IMR-90 (cell line): ENCODE results near the gene PRR18. TPM values are rescaled to one million over a fixed set of nuclear protein-coding genes. Genes with fewer than 3 reads are reported as not detected.

Experiments
- ATAC-seq: fragments of 200-7000 bp; cut with Tn5 transposase; 2 replicates; pipeline ENCODE4 v1.9.1; 2020; ENCODE audit warnings: low read depth, mild to moderate bottlenecking, moderate library complexity
- BruUV-seq: library from RNA; stranded (reverse); fragments of 400-500 nt; replicated peaks from 2 replicates; lab custom pipeline; 2021; lab: Mats Ljungman, UMichigan
- CTCF ChIA-PET: fragments of 300-600 bp; formaldehyde crosslinking; extraction: SDS; loops from one replicate; lab custom pipeline; 2021; ENCODE audit warnings: antibody characterized with exemption; lab: Yijun Ruan, JAX
- POLR2A ChIA-PET: fragments of 300-600 bp; sonication (Branson Sonifier 250); formaldehyde crosslinking; loops from one replicate; lab custom pipeline; 2022; ENCODE audit warnings: antibody characterized with exemption; ENCODE audit not compliant: unreplicated experiment; lab: Charles Lee
- DNase-seq: peaks from one replicate; pipeline ENCODE4 v3.0.0; 2013
- H2AFZ ChIP-seq: replicated peaks from 2 replicates; pipeline ENCODE3; 2013; ENCODE audit warnings: low read length, mild to moderate bottlenecking; ENCODE audit not compliant: poor library complexity
- H2AK5ac ChIP-seq: 2 replicates; pipeline ENCODE4 v1.6.1; 2013; ENCODE audit warnings: low read depth, low read length, inconsistent platforms
- H2AK9ac ChIP-seq: replicated peaks from 2 replicates; pipeline ENCODE3; 2013; ENCODE audit warnings: mild to moderate bottlenecking, low read depth, low read length, moderate library complexity; ENCODE audit not compliant: poor library complexity
- H2BK120ac ChIP-seq: 2 replicates; pipeline ENCODE4 v1.6.1; 2013; ENCODE audit warnings: low read depth, low read length, inconsistent platforms
- H2BK15ac ChIP-seq: 3 replicates; pipeline ENCODE4 v1.6.1; 2013; ENCODE audit warnings: low read depth, low read length, inconsistent platforms
- H2BK20ac ChIP-seq: 2 replicates; pipeline ENCODE4 v1.6.1; 2013; ENCODE audit warnings: low read depth, mild to moderate bottlenecking, inconsistent platforms, low read length, moderate library complexity
- H2BK5ac ChIP-seq: 2 replicates; pipeline ENCODE4 v1.6.1; 2013; ENCODE audit warnings: mild to moderate bottlenecking, low read depth, low read length, inconsistent platforms; ENCODE audit not compliant: poor library complexity, severe bottlenecking
- H3K14ac ChIP-seq: replicated peaks from 2 replicates; pipeline ENCODE4 v1.6.1; 2013; ENCODE audit warnings: low read depth, low read length, inconsistent platforms
- H3K18ac ChIP-seq: 2 replicates; pipeline ENCODE4 v1.6.1; 2013; ENCODE audit warnings: low read depth, low read length, control low read depth
- H3K23ac ChIP-seq: 2 replicates; pipeline ENCODE4 v1.6.1; 2013; ENCODE audit warnings: low read depth, low read length, inconsistent platforms
- H3K27ac ChIP-seq: 2 replicates; pipeline ENCODE4 v1.5.1; 2013; ENCODE audit warnings: mild to moderate bottlenecking, control low read depth, low read length; ENCODE audit not compliant: insufficient read depth
- H3K27me3 ChIP-seq: 2 replicates; pipeline ENCODE4 v1.6.1; 2013; ENCODE audit warnings: low read length; ENCODE audit not compliant: control insufficient read depth, insufficient read depth
- H3K36me3 ChIP-seq: 2 replicates; pipeline ENCODE4 v1.6.1; 2013; ENCODE audit warnings: low read length, mixed read lengths; ENCODE audit not compliant: control insufficient read depth, insufficient read depth
- H3K4ac ChIP-seq: 2 replicates; pipeline ENCODE4 v1.6.1; 2013; ENCODE audit warnings: low read depth, low read length, inconsistent platforms
- H3K4me1 ChIP-seq: 2 replicates; pipeline ENCODE4 v1.6.1; 2013; ENCODE audit warnings: low read length, mixed read lengths; ENCODE audit not compliant: control insufficient read depth, insufficient read depth
- H3K4me2 ChIP-seq: 2 replicates; pipeline ENCODE4 v1.6.1; 2013; ENCODE audit warnings: low read depth, mild to moderate bottlenecking, control low read depth, low read length, moderate library complexity
- H3K4me3 ChIP-seq: 2 replicates; pipeline ENCODE4 v1.5.1; 2013; ENCODE audit warnings: low read depth, mild to moderate bottlenecking, control low read depth, low read length, moderate library complexity; ENCODE audit not compliant: insufficient read depth
- H3K56ac ChIP-seq: 2 replicates; pipeline ENCODE4 v1.6.1; 2013; ENCODE audit warnings: low read length, inconsistent platforms; ENCODE audit not compliant: insufficient read depth; ENCODE audit errors: extremely low read depth
- H3K79me1 ChIP-seq, 2 experiments: 2 replicates each; pipeline ENCODE4 v1.6.1; 2013; ENCODE audit warnings: low read length in 2 of 2, inconsistent platforms in 1 of 2, low read depth in 1 of 2
- H3K9ac ChIP-seq: 2 replicates; pipeline ENCODE4 v1.6.1; 2013; ENCODE audit warnings: low read depth, low read length, control low read depth
- H3K9me1 ChIP-seq: 2 replicates; pipeline ENCODE4 v1.6.1; 2013; ENCODE audit warnings: low read length, inconsistent platforms; ENCODE audit not compliant: insufficient read depth
- H3K9me3 ChIP-seq: 2 replicates; pipeline ENCODE4 v1.6.1; 2013; ENCODE audit warnings: low read length; ENCODE audit not compliant: control insufficient read depth, insufficient read depth
- H4K20me1 ChIP-seq: 2 replicates; pipeline ENCODE4 v1.6.1; 2013; ENCODE audit warnings: low read length, inconsistent platforms; ENCODE audit not compliant: insufficient read depth
- H4K5ac ChIP-seq: 2 replicates; pipeline ENCODE4 v1.6.1; 2013; ENCODE audit warnings: mild to moderate bottlenecking, low read depth, low read length, control low read depth
- H4K8ac ChIP-seq, 2 experiments: 2 replicates each; pipeline ENCODE4 v1.6.1; 2013; ENCODE audit warnings: low read depth in 2 of 2, low read length in 2 of 2, control low read depth in 1 of 2, inconsistent platforms in 1 of 2
- H4K91ac ChIP-seq: 2 replicates; pipeline ENCODE4 v1.6.1; 2013; ENCODE audit warnings: low read depth, low read length, inconsistent platforms; ENCODE audit not compliant: insufficient read depth
- BHLHE40 ChIP-seq: fragments of 150-350 bp; IDR thresholded peaks from 2 replicates; pipeline ENCODE4 v1.6.1; 2016; ENCODE audit warnings: mild to moderate bottlenecking, low read depth, low read length
- CEBPB ChIP-seq: IDR thresholded peaks from 2 replicates; pipeline ENCODE4 v1.6.1; 2012; ENCODE audit warnings: low read depth, low read length, improper control_type of control experiment
- CHD1 ChIP-seq: IDR thresholded peaks from 2 replicates; pipeline ENCODE4 v1.6.1; 2012; ENCODE audit warnings: low read depth, low read length, improper control_type of control experiment
- CTCF ChIP-seq: conservative IDR thresholded peaks from 2 replicates; pipeline ENCODE4 v1.5.1; 2012; ENCODE audit warnings: mild to moderate bottlenecking, low read depth, low read length, improper control_type of control experiment
- ELK1 ChIP-seq: fragments of 150-350 bp; IDR thresholded peaks from 2 replicates; pipeline ENCODE4 v1.6.1; 2016; ENCODE audit warnings: low read depth, mild to moderate bottlenecking, low read length, moderate library complexity, borderline replicate concordance
- FOS ChIP-seq: fragments of 150-350 bp; IDR thresholded peaks from 2 replicates; pipeline ENCODE4 v1.6.1; 2016; ENCODE audit warnings: low read depth, low read length
- MAFK ChIP-seq: IDR thresholded peaks from 2 replicates; pipeline ENCODE4 v1.6.1; 2012; ENCODE audit warnings: low read depth, low read length, improper control_type of control experiment
- MAZ ChIP-seq: IDR thresholded peaks from 2 replicates; pipeline ENCODE4 v1.6.1; 2012; ENCODE audit warnings: low read depth, mild to moderate bottlenecking, low read length, improper control_type of control experiment, moderate library complexity, borderline replicate concordance
- MXI1 ChIP-seq: IDR thresholded peaks from 2 replicates; pipeline ENCODE4 v1.6.1; 2012; ENCODE audit warnings: low read depth, mild to moderate bottlenecking, low read length, moderate library complexity, borderline replicate concordance
- NFE2L2 ChIP-seq: fragments of 150-350 bp; IDR thresholded peaks from 2 replicates; pipeline ENCODE4 v1.6.1; 2016; ENCODE audit warnings: low read depth, mild to moderate bottlenecking, low read length
- POLR2A ChIP-seq: IDR thresholded peaks from 2 replicates; pipeline ENCODE4 v1.6.1; 2012; ENCODE audit warnings: mild to moderate bottlenecking, low read depth, low read length
- RAD21 ChIP-seq: IDR thresholded peaks from 2 replicates; pipeline ENCODE4 v1.6.1; 2012; ENCODE audit warnings: low read length, improper control_type of control experiment
- RCOR1 ChIP-seq: IDR thresholded peaks from 2 replicates; pipeline ENCODE4 v1.6.1; 2012; ENCODE audit warnings: mild to moderate bottlenecking, low read length, improper control_type of control experiment; ENCODE audit not compliant: insufficient replicate concordance
- RFX5 ChIP-seq: IDR thresholded peaks from 2 replicates; pipeline ENCODE4 v1.8.0; 2012; ENCODE audit warnings: low read depth, mild to moderate bottlenecking, low read length, moderate library complexity
- SMC3 ChIP-seq: fragments of 150-350 bp; IDR thresholded peaks from 2 replicates; pipeline ENCODE4 v1.6.1; 2016; ENCODE audit warnings: low read depth, mild to moderate bottlenecking, antibody characterized with exemption, low read length, moderate library complexity
- USF2 ChIP-seq: fragments of 150-350 bp; IDR thresholded peaks from 2 replicates; pipeline ENCODE4 v1.6.1; 2017; ENCODE audit warnings: mild to moderate bottlenecking, antibody characterized with exemption, low read length, low read depth
- WGBS, 2 experiments: methylation state at CpG; one replicate each; pipeline versions ENCODE4 v1.1.5 to v1.1.7; 2013; ENCODE audit warnings: missing lambda C conversion rate in 2 of 2; ENCODE audit not compliant: insufficient read length in 1 of 2; ENCODE audit errors: extremely low coverage in 2 of 2; 5-methylcytosine and 5-hydroxymethylcytosine counted together
- dilution Hi-C: fragments of 300-500 bp; cut with HindIII; formaldehyde crosslinking; loops from one replicate; pipeline ENCODE4 v1.14.3; 2018; ENCODE audit warnings: low sequenced_read_pairs; ENCODE audit not compliant: unreplicated experiment
- in situ Hi-C: fragments of 300-500 bp; cut with MboI; formaldehyde crosslinking; loops from 3 replicates; pipeline ENCODE4 v1.14.3; 2019; ENCODE audit warnings: low sequenced_read_pairs, inconsistent platforms, mixed read lengths
- intact Hi-C: fragments of 100-400 bp; cut with micrococcal nuclease; formaldehyde crosslinking; loops from 2 replicates; pipeline ENCODE4 v1.10.0; 2022
- polyA plus RNA-seq, 3 experiments: library from polyadenylated mRNA; depleted of rRNA; stranded (reverse); fragments of >200 nt; gene quantifications; 2 replicates each; pipeline ENCODE4 v1.2.3, GENCODE V29; 2012; ENCODE audit warnings: low replicate concordance in 1 of 3
- total RNA-seq: library from RNA; depleted of rRNA; stranded (reverse); fragments of >200 nt; gene quantifications from 2 replicates; pipeline ENCODE4 v1.2.3, GENCODE V29; 2012

The PRR18 gene
- total and polyA plus RNA-seq, 2 of the 4 experiments (the other 2 are of a cell fraction): not detected

- Histone ChIP-seq H2AFZ (no peak overlapping the region), H3K56ac (no peak overlapping the region), H2BK15ac (no peak overlapping the region), H3K4me1 (peaks cover 1% of the 10 kb centered on the region; the same call in 1 of the 2 replicates), H3K4ac (no peak overlapping the region), H3K79me1 (peaks cover 29 to 38% of the 10 kb centered on the region in 2 experiments), H2BK5ac (no peak overlapping the region), H3K27me3 (no peaks in the 10 kb centered on the region), H2BK20ac (no peak overlapping the region), H3K4me3 (no peak overlapping the region), H2BK120ac (no peak overlapping the region), H4K8ac (no peak overlapping the region), H3K9ac (no peak overlapping the region), H2AK5ac (no peak overlapping the region), H3K27ac (no peak overlapping the region), H4K5ac (no peak overlapping the region), H4K20me1 (peaks cover 23% of the 10 kb centered on the region), H3K4me2 (no peak overlapping the region), H3K23ac (no peak overlapping the region), H3K36me3 (peaks cover 25% of the 10 kb centered on the region), H3K14ac (no peak overlapping the region), H3K9me1 (peaks cover 11% of the 10 kb centered on the region; the same call in 1 of the 2 replicates), H2AK9ac (no peak overlapping the region), H4K91ac (no peak overlapping the region), H3K9me3 (no peaks in the 10 kb centered on the region), H3K18ac (no peak overlapping the region)
- dilution Hi-C loops (no loop called here), in situ Hi-C loops (no loop called here), intact Hi-C loops (no loop called here)
- BruUV-seq: no TSS peak
- CTCF ChIA-PET: no interaction called here
- ATAC-seq (no peak), DNase-seq (no peak)
- POLR2A ChIA-PET: no interaction called here
- TF ChIP-seq BHLHE40 (no peak), CHD1 (no peak), NFE2L2 (no peak), RAD21 (no peak), USF2 (no peak), MXI1 (no peak), POLR2A (no peak), FOS (no peak), RCOR1 (no peak), MAZ (no peak), CTCF (no peak), SMC3 (no peak), RFX5 (no peak), MAFK (no peak), CEBPB (no peak), ELK1 (no peak)
- 100% methylated on average over 1 of the region's 6 CpGs; no CpG with 5 or more reads in 1 of the 2 experiments for WGBS, 2 experiments
These were observed 17.3 kb upstream of the PRR18 start for GRCh38 chr6:166325383-166326042.
